GM20000 (cell line): ENCODE data around the gene SHANK1.

Experiments
- DNase-seq: peaks from one replicate; pipeline ENCODE4 v3.0.0; 2012; ENCODE audit warnings: low spot score
- CTCF ChIP-seq: IDR thresholded peaks from 2 replicates; pipeline ENCODE4 v1.5.1; 2012; ENCODE audit warnings: mild to moderate bottlenecking, control low read depth; ENCODE audit errors: extremely low read depth, missing control alignments

The SHANK1 gene

GRCh38 chr19:50720181-50720920 is 749 bp upstream of the SHANK1 start:
- DNase-seq = no peak

GRCh38 chr19:50719119-50719435 is 525 bp downstream of the SHANK1 start:
- DNase-seq = no peak
- no peak for TF ChIP-seq CTCF

More at GRCh38 chr19:50720181-50720920, 749 bp upstream of the SHANK1 start:
- TF ChIP-seq CTCF = no peak

- no peak for DNase-seq
Measured at GRCh38 chr19:50718255-50719118, 1.1 kb downstream of the SHANK1 start.

GRCh38 chr19:50717891-50718254 is 1.7 kb downstream of the SHANK1 start:
- no peak for DNase-seq
- TF ChIP-seq CTCF = no peak

More at GRCh38 chr19:50718255-50719118, 1.1 kb downstream of the SHANK1 start:
- no peak for TF ChIP-seq CTCF

GRCh38 chr19:50717026-50717723 is 2.4 kb downstream of the SHANK1 start:
- TF ChIP-seq CTCF = no peak

GRCh38 chr19:50716178-50717025 is 3.2 kb downstream of the SHANK1 start:
- no peak for TF ChIP-seq CTCF
- no peak for DNase-seq

More at GRCh38 chr19:50717026-50717723, 2.4 kb downstream of the SHANK1 start:
- DNase-seq = no peak
